Measurements from ENCODE around the gene ANK3. TPM values are rescaled to one million over a fixed set of nuclear protein-coding genes. Genes with fewer than 3 reads are reported as not detected.
A peak's percentile ranks its signal among the peaks of the same experiment; 100 is the strongest.

ANK3 gene
- total RNA-seq, 2 donors from 2014 or later: 41.0 to 113 TPM

DNA sequence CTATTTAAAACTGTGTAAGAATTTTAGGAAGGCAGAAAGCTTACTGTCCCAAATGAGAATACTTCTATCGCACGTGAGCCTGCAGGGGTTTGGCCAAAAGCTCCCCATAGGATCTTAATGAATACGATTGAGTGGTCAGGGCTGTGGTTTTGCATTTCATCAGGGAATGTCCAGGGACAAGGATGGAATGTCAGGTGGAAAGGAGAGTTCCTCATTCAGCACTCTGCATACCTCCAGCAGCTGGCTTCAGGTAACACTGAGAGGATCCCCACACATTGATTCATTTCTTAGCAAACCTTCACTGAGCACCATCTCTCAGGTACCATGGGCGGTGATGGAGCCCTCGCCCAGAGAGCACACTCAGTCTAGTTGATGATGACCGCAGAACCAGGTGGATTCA is 27.2 kb downstream of the ANK3 start:
- no peaks in the 10 kb centered on the region for H3K4me1 ChIP-seq
- TF ChIP-seq POLR2A (IDR thresholded peaks at IDR 0.05): no peak
- H3K27me3 ChIP-seq: no peaks in the 10 kb centered on the region
- ATAC-seq: no peak
- no peaks in the 10 kb centered on the region for H3K9me3 ChIP-seq
- no peak for DNase-seq
- no peaks in the 10 kb centered on the region for H3K36me3 ChIP-seq (replicated peaks in 1 of 2; ENCODE audit: insufficient read depth in 1 of 2, low read depth in 2 of 2)
- WGBS, 2 donors: 93 to 96% methylated on average over 6 of the region's 6 CpGs
- no peak overlapping the region for H3K27ac ChIP-seq
- no peak overlapping the region for H3K4me3 ChIP-seq
- intact Hi-C loops (cut with DNase I): no loop called here

DNA sequence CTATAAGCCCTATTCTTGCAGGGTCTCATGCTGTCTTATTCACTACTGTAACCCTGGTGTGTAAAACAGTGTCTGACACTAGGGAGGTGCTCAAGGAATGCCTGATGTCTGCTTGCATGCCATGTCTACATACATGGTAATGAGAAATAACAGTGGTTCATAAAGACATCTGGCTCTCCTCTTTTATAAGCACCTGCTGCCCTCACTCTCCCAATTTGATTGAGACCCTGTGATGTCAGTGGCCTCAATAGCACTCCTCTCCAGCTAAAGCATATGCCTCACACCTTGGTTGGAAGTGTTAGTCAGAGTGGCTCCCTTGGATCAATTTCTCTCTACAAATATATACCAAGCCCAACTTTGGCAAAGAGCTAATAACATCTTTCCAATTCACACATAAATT is 30.6 kb downstream of the ANK3 start:
- H3K36me3 ChIP-seq (replicated peaks in 1 of 2; ENCODE audit: insufficient read depth in 1 of 2, low read depth in 2 of 2): no peaks in the 10 kb centered on the region
- H3K9me3 ChIP-seq: no peaks in the 10 kb centered on the region
- no peak for ATAC-seq
- no peak overlapping the region for H3K4me3 ChIP-seq
- intact Hi-C loops (cut with DNase I): no loop called here
- DNase-seq: no peak
- H3K27ac ChIP-seq: no peak overlapping the region
- no peaks in the 10 kb centered on the region for H3K27me3 ChIP-seq
- H3K4me1 ChIP-seq: no peaks in the 10 kb centered on the region
- TF ChIP-seq, protein P1, sequence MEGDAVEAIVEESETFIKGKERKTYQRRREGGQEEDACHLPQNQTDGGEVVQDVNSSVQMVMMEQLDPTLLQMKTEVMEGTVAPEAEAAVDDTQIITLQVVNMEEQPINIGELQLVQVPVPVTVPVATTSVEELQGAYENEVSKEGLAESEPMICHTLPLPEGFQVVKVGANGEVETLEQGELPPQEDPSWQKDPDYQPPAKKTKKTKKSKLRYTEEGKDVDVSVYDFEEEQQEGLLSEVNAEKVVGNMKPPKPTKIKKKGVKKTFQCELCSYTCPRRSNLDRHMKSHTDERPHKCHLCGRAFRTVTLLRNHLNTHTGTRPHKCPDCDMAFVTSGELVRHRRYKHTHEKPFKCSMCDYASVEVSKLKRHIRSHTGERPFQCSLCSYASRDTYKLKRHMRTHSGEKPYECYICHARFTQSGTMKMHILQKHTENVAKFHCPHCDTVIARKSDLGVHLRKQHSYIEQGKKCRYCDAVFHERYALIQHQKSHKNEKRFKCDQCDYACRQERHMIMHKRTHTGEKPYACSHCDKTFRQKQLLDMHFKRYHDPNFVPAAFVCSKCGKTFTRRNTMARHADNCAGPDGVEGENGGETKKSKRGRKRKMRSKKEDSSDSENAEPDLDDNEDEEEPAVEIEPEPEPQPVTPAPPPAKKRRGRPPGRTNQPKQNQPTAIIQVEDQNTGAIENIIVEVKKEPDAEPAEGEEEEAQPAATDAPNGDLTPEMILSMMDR (IDR thresholded peaks at IDR 0.05): no peak
- TF ChIP-seq POLR2A (IDR thresholded peaks at IDR 0.05): no peak

DNA sequence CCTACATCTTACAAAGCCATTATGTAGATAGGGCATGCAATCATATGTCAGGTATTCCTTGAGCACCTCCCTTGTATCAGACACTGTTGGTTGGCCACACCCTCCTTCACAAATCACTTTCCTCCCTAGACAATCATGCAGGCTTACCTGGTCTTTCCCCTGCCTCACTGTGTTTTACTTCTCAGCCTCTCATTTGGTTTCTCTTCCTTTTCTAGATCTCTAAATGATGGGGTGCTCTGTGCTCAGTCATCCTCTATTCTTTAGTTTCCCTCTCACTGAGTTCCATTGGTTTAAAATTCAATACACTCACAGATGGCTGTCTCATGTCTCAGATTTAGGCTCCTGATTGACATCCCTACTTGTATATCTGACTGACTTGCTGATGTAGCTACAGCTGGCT is 31.4 kb downstream of the ANK3 start:
- no peaks in the 10 kb centered on the region for H3K36me3 ChIP-seq (replicated peaks in 1 of 2; ENCODE audit: insufficient read depth in 1 of 2, low read depth in 2 of 2)
- H3K4me1 ChIP-seq: no peaks in the 10 kb centered on the region
- TF ChIP-seq, protein P1 (IDR thresholded peaks at IDR 0.05): no peak
- TF ChIP-seq POLR2A (IDR thresholded peaks at IDR 0.05): no peak
- H3K27ac ChIP-seq: no peak overlapping the region
- H3K9me3 ChIP-seq: no peaks in the 10 kb centered on the region
- DNase-seq: no peak
- ATAC-seq: no peak
- intact Hi-C loops (cut with DNase I): no loop called here
- H3K4me3 ChIP-seq: no peak overlapping the region
- H3K27me3 ChIP-seq: no peaks in the 10 kb centered on the region

DNA sequence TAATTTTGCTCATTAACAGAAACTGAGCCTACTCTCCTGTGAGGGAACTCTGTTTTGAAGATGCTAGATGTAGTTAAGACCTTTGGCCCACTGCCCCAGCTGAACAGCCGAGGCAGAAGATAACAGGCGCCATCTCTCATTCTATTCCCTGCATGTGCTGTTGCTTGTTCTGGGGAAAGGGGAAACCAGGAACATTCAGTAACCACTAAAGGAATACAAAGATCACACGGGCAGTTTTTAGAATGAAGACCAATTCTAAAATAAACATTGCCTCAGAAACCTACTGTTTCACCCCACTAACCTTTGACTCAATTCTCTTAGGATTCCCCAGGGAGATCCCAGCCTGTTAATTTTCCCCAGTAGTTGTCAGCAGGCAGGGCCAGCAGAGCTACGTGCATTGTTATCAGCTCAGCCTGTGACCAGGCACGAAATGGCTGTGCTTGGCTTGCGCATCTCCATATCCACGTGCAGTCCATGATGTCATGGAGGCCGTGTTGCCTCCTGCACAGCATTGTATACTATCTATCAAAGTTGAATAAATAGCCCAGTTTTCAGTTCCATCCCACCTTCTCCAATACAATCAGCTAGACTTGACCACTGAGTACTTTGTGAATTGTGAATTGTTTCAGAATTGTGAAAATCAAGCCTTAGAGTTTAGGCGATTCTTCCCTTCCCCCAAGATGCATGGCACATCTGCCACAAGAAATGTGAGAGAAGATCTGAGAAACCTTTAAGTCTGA is 36.0 kb downstream of the ANK3 start:
- Histone ChIP-seq H3K27me3 (no peaks in the 10 kb centered on the region), H3K9me3 (no peaks in the 10 kb centered on the region), H3K27ac (no peak overlapping the region), H3K36me3 (replicated peaks in 1 of 2; ENCODE audit: insufficient read depth in 1 of 2, low read depth in 2 of 2) (no peaks in the 10 kb centered on the region), H3K4me1 (peaks cover 11% of the 10 kb centered on the region), H3K4me3 (no peak overlapping the region)
- intact Hi-C loops (cut with DNase I): no loop called here
- ATAC-seq: no peak
- WGBS, 2 donors: 75 to 78% methylated on average over 9 of the region's 9 CpGs
- peak in 1 of 4 donors; percentile 18 for DNase-seq
- no peak for TF ChIP-seq POLR2A (IDR thresholded peaks at IDR 0.05)
- TF ChIP-seq, protein P1 (IDR thresholded peaks at IDR 0.05): no peak

DNA sequence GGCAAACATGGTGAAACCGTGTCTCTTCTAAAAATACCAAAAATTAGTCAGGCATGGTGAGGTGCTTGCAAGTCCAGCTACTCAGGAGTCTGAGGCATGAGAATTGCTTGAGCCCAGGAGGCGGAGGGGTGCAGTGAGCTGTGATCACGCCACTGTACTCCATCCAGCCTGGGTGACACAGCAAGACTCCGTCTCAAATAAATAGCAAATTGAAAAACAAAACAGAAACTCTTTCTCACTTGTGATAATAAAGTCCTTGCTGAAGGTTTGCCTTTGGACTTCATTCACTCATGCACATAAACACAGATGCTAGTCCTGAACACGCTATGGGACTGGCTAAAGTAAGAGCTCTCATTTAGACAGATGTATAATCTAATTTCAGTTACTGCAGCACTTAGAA is 37.6 kb downstream of the ANK3 start:
- ATAC-seq (no peak), DNase-seq (no peak)
- TF ChIP-seq, protein P1 (IDR thresholded peaks at IDR 0.05): no peak
- no peak for TF ChIP-seq POLR2A (IDR thresholded peaks at IDR 0.05)
- Histone ChIP-seq H3K9me3 (no peaks in the 10 kb centered on the region), H3K36me3 (replicated peaks in 1 of 2; ENCODE audit: insufficient read depth in 1 of 2, low read depth in 2 of 2) (no peaks in the 10 kb centered on the region), H3K27ac (no peak overlapping the region), H3K4me3 (no peak overlapping the region), H3K27me3 (no peaks in the 10 kb centered on the region), H3K4me1 (peaks cover 11% of the 10 kb centered on the region)
- WGBS, 2 donors: 92 to 97% methylated on average over 5 of the region's 5 CpGs
- intact Hi-C loops (cut with DNase I): no loop called here
